MCF 10A (cell line): Measurements from ENCODE around the gene LRP8. TPM values are rescaled to one million over a fixed set of nuclear protein-coding genes. Genes with fewer than 3 reads are reported as not detected.

Experiments used
- BruUV-seq: library from RNA; stranded (reverse); fragments of 400-500 nt; replicated peaks from 2 replicates; lab custom pipeline; 2021; lab: Mats Ljungman, UMichigan
- CTCF ChIA-PET: fragments of 300-600 bp; sonication (Branson Sonifier 250); formaldehyde crosslinking; extraction: SDS; loops from one replicate; lab custom pipeline; 2021; ENCODE audit warnings: antibody characterized with exemption, inconsistent platforms; lab: Yijun Ruan, JAX
- POLR2A ChIA-PET: fragments of 300-600, 350-650 bp; sonication (Branson Sonifier 250); formaldehyde crosslinking; extraction: SDS; loops from one replicate; lab custom pipeline; 2020; ENCODE audit warnings: antibody characterized with exemption, inconsistent platforms; lab: Yijun Ruan, JAX
- DNase-seq: peaks from one replicate; pipeline ENCODE4 v3.0.0-alpha.2; 2018; ENCODE audit not compliant: unreplicated experiment
- H3K27ac Mint-ChIP-seq: one replicate; pipeline ENCODE4 v1.8.0; 2022; ENCODE audit warnings: mild to moderate bottlenecking, low read depth, mixed read lengths; ENCODE audit not compliant: unreplicated experiment
- H3K27me3 Mint-ChIP-seq: one replicate; pipeline ENCODE4 v1.8.0; 2022; ENCODE audit warnings: mixed read lengths; ENCODE audit not compliant: insufficient read depth, unreplicated experiment
- H3K36me3 Mint-ChIP-seq: one replicate; pipeline ENCODE4 v1.8.0; 2022; ENCODE audit warnings: mild to moderate bottlenecking, moderate library complexity, mixed read lengths; ENCODE audit not compliant: insufficient read depth, unreplicated experiment
- H3K4me1 Mint-ChIP-seq: one replicate; pipeline ENCODE4 v1.8.0; 2022; ENCODE audit warnings: mixed read lengths; ENCODE audit not compliant: insufficient read depth, unreplicated experiment
- H3K4me3 Mint-ChIP-seq: one replicate; pipeline ENCODE4 v1.8.0; 2022; ENCODE audit warnings: mild to moderate bottlenecking, moderate library complexity, mixed read lengths; ENCODE audit not compliant: unreplicated experiment
- H3K9me3 Mint-ChIP-seq: one replicate; pipeline ENCODE4 v1.8.0; 2022; ENCODE audit warnings: mixed read lengths; ENCODE audit not compliant: unreplicated experiment
- intact Hi-C: fragments of 100-400 bp; cut with micrococcal nuclease; formaldehyde crosslinking; loops from 2 replicates; pipeline ENCODE4 v1.14.1; 2022
- total RNA-seq: library from RNA; stranded (reverse); gene quantifications from 2 replicates; pipeline ENCODE4 v1.2.3, GENCODE V29; 2022
- TF ChIP-seq, protein P1 (sequence below): fragments of 200-600 bp; IDR thresholded peaks from one replicate; pipeline ENCODE4 v1.8.0; 2022; ENCODE audit warnings: antibody characterized with exemption, mild to moderate bottlenecking; ENCODE audit not compliant: unreplicated experiment

Gene LRP8
- total RNA-seq, 1 experiment from 2014 or later: 21.8 TPM

DNA sequence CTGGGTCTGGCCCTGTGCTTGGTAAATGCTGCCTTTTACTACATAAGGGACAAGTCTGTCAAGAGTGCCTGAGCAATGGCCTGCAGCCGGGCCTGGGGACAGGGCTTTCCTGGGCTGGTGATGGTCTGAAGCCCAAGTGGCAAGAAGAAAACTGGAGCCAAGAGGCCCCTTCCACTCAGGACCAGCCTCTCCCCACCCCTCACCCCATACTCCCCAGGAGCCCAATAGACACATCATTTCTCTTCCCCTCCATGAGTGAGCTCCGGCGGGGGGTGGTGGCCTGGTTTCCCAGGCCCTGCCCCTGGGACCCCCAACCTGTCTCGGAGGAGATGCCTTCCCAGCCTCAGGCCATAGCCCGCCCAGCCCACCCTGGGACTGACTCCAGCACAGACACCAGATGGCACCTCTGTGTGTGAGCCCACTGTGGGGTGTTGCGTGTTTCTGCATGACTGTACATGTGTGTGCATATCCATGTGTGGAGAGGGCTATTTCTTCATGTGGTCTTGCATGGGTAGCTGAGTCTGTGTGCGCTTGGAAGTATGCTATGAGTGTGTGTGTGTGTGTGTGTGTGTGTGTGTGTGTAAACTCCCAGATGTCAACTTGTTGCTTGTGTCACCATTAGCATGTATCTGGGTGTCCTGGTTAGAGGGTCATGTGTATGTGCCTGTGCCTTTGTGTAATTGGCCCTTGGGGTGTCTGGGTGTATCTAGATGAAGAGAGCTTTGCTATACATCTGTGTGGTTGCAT, 14.3 kb upstream of the LRP8 start:
- ChIA-PET POLR2A (no interaction called here), CTCF (no interaction called here)
- no peaks in the 10 kb centered on the region for H3K9me3 Mint-ChIP-seq
- DNase-seq: no peak
- TF ChIP-seq, protein P1, sequence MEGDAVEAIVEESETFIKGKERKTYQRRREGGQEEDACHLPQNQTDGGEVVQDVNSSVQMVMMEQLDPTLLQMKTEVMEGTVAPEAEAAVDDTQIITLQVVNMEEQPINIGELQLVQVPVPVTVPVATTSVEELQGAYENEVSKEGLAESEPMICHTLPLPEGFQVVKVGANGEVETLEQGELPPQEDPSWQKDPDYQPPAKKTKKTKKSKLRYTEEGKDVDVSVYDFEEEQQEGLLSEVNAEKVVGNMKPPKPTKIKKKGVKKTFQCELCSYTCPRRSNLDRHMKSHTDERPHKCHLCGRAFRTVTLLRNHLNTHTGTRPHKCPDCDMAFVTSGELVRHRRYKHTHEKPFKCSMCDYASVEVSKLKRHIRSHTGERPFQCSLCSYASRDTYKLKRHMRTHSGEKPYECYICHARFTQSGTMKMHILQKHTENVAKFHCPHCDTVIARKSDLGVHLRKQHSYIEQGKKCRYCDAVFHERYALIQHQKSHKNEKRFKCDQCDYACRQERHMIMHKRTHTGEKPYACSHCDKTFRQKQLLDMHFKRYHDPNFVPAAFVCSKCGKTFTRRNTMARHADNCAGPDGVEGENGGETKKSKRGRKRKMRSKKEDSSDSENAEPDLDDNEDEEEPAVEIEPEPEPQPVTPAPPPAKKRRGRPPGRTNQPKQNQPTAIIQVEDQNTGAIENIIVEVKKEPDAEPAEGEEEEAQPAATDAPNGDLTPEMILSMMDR: no peak
- H3K27ac Mint-ChIP-seq: no peak overlapping the region
- peaks cover 14% of the 10 kb centered on the region for H3K27me3 Mint-ChIP-seq
- no peak overlapping the region for H3K4me3 Mint-ChIP-seq
- intact Hi-C loops: no loop called here
- no TSS peak for BruUV-seq
- H3K36me3 Mint-ChIP-seq: no peaks in the 10 kb centered on the region
- H3K4me1 Mint-ChIP-seq: no peaks in the 10 kb centered on the region

GRCh38 chr1:53341521-53341895, 13.6 kb upstream of the LRP8 start:
- H3K9me3 Mint-ChIP-seq: no peaks in the 10 kb centered on the region
- intact Hi-C loops: no loop called here
- no TSS peak for BruUV-seq

DNA sequence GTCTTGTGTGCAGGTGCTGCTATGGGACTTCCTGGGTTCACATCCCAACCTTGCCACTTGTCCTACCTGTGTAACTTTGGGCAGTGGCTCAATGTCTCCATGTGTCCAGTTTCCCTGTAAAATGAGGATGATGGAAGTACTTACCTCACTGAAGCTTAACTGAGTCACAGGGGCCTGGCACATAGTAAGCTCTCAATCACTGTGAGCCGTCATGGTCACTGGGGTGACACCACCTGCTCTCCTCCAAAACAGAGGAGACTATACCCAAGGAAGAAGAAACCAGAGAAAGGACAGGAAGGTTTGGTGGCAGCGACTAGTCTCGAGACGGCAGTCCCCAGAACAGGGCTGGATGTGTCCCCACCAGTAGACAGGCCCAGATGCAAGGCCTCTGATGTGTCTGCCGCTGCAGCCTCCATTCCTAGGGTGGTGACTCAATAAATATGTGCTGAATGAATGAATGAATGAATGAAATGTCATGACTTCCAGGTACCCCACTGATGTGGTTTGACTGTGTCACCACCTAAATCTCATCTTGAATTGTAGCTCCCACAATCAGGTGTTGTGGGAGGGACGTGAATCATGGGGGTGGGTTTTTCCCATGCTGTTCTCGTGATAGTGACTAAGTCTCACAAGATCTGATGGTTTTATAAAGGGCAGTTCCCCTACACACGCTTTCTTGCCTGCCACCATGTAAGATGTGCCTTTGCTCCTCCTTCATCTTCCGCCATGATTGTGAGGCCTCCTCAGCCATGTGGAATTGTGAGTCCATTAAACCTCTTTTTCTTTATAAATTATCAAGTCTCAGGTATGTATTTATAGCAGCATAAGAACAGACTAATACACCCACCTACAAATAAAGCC, 13.0 kb upstream of the LRP8 start:
- no peak overlapping the region for H3K27ac Mint-ChIP-seq
- H3K9me3 Mint-ChIP-seq: no peaks in the 10 kb centered on the region
- no TSS peak for BruUV-seq
- CTCF ChIA-PET: no interaction called here
- TF ChIP-seq, protein P1: no peak
- no peak for DNase-seq
- peaks cover 20% of the 10 kb centered on the region for H3K27me3 Mint-ChIP-seq
- no peak overlapping the region for H3K4me3 Mint-ChIP-seq
- H3K4me1 Mint-ChIP-seq: no peaks in the 10 kb centered on the region
- no peaks in the 10 kb centered on the region for H3K36me3 Mint-ChIP-seq
- intact Hi-C loops: no loop called here
- POLR2A ChIA-PET: no interaction called here

More at GRCh38 chr1:53341521-53341895, 13.6 kb upstream of the LRP8 start:
- peaks cover 14% of the 10 kb centered on the region for H3K27me3 Mint-ChIP-seq
- DNase-seq: no peak
- no peak overlapping the region for H3K27ac Mint-ChIP-seq
- ChIA-PET CTCF (no interaction called here), POLR2A (no interaction called here)
- TF ChIP-seq, protein P1: no peak
- no peak overlapping the region for H3K4me3 Mint-ChIP-seq
- no peaks in the 10 kb centered on the region for H3K36me3 Mint-ChIP-seq
- H3K4me1 Mint-ChIP-seq: no peaks in the 10 kb centered on the region
